Skin of body (tissue), 2 donors: Measurements from ENCODE around the gene MXRA7. TPM values are rescaled to one million over a fixed set of nuclear protein-coding genes. Genes with fewer than 3 reads are reported as not detected.
A peak's percentile ranks its signal among the peaks of the same experiment; 100 is the strongest.

ENCODE experiments used
- DNase-seq: peaks from one replicate; lab custom pipeline; 2025; lab: John Stamatoyannopoulos, UW
- total RNA-seq: library from RNA; depleted of rRNA; stranded (reverse); fragments of >200 nt; gene quantifications from one replicate; pipeline ENCODE4 v1.2.3, GENCODE V29; 2014

Gene MXRA7
- total RNA-seq, 1 donor from 2014 or later: 66.4 TPM

DNA sequence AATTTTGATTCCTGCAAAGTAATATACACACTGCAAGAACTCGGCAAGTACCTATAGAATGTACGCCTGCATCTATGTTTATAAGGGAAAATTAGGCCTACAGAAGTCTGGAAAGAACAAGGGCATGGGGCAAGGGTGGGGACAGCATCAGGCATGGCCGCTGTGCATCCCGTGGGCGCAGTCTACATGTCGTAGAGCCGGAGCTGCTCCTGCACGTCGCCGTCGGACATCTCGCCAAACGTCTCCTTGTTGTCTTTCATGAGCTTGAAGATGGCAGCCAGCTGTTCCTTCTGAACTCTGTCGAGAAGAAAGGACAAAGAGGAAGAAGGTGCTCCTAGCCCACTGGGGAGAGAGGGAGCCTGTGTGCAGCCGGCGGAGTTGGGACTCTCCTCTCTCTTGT lies 33.4 kb downstream of the MXRA7 start:
- no peak for DNase-seq

GRCh38 chr17:76676629-76677028 lies 34.1 kb downstream of the MXRA7 start:
- no peak for DNase-seq

DNA sequence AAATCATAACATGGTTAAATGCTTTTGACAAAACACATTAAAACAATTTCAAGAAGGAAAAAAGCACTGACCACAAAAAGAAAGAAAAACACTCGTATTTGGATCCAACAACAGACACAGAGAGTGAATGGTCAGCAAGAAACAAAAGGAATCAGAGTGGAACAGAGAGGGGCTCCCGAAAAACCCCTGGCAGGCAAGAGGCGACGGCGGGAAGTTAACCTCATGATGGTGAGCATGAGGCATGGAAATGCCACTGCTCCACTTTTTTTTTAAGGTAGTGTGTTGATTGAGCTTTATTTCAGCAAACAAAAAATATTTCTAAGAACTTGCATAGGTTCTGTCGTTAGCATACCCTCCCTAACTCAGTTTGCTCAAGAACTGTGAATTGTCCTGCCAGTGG lies 35.1 kb downstream of the MXRA7 start:
- no peak for DNase-seq

- no peak for DNase-seq
These were observed 36.2 kb downstream of the MXRA7 start for GRCh38 chr17:76674600-76674999.

GRCh38 chr17:76673729-76674128 lies 37.0 kb downstream of the MXRA7 start:
- DNase-seq: no peak

DNA sequence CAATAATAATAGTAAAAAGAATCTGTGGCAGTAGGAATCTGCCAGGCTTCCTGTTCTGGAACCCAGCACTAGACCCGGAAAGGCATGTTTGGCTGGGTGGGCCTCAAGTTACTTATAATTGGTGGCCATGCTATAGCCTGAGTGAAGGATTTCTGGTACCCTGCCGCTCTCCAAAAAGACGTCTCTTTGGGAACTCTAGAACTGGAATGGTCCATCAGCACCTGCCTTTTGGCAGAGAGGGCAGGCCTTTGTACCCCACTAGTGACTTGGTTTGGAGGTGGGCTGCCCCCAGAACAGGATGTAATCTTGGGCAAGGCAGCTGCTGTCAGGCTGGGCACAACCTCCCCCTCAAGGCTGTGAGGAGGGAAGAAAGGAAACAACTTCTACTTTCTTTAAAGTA lies 37.9 kb downstream of the MXRA7 start:
- DNase-seq: no peak

- no peak for DNase-seq
These were observed 38.4 kb downstream of the MXRA7 start for GRCh38 chr17:76672270-76672851.

DNA sequence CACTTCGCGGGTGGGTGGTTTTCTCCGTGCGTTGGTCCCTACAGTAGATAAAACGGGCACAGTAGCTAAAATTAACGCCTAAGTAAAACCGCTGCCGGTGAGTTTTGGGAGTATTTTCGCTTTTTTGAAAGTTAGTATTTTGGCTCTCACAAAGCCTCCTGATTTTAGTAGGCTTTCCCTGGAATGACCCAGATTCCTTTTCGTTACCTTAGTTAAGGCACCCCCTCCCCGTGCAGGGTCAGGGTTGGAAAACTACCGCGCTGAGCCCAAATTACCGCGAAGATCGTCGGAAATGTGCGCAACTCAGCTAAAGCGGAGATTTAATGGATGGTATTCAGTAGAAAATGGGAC lies 38.9 kb downstream of the MXRA7 start:
- no peak for DNase-seq

DNA sequence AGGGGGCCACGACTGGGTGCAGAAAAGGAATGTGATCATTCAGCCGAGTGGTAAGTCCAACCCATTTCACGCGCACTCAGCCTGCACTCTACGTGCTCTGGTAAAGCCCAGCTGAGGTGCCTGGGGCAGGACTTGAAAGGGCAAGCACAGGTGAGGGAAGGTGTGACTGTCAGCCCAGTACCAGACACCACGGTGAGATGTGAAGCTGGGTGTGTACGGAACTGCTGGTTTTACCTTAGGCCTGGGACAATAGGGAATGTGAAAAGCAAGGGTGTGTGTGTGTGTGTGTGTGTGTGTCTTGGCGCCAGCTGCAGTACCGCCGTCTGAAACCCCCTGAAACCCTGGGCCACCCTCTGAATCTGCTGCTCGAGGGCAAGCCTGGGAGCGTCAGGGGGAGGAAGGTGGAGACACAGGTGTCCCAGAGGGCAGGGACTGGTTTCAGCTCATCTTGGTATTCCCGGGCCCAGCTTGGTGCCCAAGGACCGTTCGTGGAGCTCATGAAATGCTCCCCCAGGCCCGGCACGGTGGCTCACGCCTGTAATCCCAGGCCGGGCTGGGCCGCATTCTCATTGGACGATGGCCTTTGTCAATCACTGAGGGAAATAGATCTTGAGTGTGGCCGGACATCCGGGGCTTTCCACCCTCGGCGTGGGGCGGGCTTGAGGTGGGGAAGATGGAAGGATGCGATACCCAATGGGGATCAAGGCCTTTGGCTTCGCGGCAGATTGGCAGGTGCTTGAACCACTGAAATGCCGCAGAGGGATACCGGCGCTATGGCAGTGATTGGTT lies 39.4 kb downstream of the MXRA7 start:
- peak; percentile 100 for DNase-seq

- no peak for DNase-seq
These were observed 40.0 kb downstream of the MXRA7 start for GRCh38 chr17:76670718-76671122.

DNA sequence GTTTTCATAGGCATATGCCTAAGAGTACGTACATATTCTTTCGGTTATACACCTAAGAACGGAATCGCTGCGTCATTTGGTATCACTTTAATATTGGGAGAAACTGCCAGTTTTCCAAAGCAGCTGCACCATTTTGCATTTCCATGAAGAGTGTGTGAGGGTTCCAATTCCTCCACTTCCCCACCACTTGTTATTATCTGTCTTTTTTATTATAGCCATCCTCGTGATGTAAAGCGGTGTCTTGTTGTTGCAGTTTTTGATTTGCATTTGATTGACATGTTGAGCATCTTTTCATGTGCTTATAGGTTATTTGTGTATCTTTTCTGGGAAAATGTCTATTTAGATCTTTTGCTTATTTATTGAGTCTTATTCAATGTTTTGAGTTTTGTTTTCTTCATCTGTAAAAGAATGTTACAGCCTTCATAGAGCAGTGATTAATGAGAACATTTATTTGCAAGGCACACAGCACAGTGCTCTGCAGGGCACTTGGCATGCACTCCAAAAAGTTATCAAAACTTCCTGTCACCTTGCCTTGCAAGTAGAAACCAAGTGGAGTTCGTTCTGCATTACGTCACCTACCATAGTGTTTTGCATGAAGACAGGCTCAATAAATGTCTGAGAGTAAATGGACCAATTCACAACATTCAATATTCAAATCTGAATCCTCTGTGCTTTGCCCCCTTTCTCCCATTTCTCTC lies 40.6 kb downstream of the MXRA7 start:
- DNase-seq: no peak

GRCh38 chr17:76667786-76668453 lies 42.8 kb downstream of the MXRA7 start:
- DNase-seq: no peak

GRCh38 chr17:76667491-76667755 lies 43.3 kb downstream of the MXRA7 start:
- no peak for DNase-seq

GRCh38 chr17:76660656-76661042 lies 50.1 kb downstream of the MXRA7 start:
- no peak for DNase-seq

GRCh38 chr17:76659928-76660655 lies 50.7 kb downstream of the MXRA7 start:
- no peak for DNase-seq

GRCh38 chr17:76658242-76658662 lies 52.5 kb downstream of the MXRA7 start:
- DNase-seq: no peak

- no peak for DNase-seq
These were observed 53.1 kb downstream of the MXRA7 start for GRCh38 chr17:76657505-76658241.

DNA sequence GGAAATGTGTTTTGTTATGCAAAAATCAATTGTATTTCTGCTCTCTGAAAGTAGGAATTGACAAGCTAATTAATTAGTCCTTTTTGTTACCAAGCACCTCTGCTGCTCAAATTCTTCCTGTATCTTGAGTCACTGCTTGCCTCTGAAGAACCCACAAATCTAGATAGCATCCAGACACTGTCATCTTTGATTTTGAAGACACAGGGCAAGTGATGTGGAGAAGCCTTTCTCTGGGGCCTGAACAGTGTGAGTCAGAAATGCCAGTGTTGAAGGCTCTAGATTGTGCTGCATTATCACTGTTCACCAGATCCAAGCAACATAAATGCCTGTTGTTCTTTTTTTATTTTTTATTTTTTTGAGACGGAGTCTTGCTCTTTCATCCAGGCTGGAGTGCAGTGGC lies 56.4 kb downstream of the MXRA7 start:
- DNase-seq: no peak

- DNase-seq: no peak
These were observed 60.3 kb downstream of the MXRA7 start for GRCh38 chr17:76650504-76650903.

DNA sequence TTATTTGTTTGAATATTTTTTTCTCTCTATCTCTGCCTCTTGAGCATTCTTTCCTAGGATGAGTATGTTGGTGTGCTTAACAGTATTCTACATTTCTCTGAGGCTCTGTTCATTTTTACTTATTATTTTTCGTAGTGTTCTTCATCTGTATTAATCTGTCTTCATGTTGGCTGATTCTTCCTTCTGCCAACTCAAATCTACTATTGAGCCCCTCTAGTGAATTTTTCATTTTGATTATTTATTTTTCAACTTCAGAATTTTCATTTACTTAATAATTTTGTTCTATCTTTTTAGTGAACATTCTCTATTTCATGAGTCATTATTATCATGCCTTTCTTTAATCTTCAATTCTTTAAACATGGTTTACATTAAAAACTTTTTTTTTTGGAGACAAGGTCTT lies 64.1 kb downstream of the MXRA7 start:
- DNase-seq: no peak

GRCh38 chr17:76645481-76645880 lies 65.3 kb downstream of the MXRA7 start:
- DNase-seq: no peak
